Measurements from ENCODE around the gene ACSM3. TPM values are rescaled to one million over a fixed set of nuclear protein-coding genes. Genes with fewer than 3 reads are reported as not detected.

ACSM3 gene
- total and polyA plus RNA-seq, 2 experiments from 2014 or later = 5.7 to 8.7 TPM

GRCh38 chr16:20746461-20746860 is 17.4 kb upstream of the ACSM3 start:
- H2AFZ ChIP-seq = no peak overlapping the region
- Mint-ChIP-seq H3K36me3 (ENCODE audit: low read depth) (peaks cover 7% of the 10 kb centered on the region), H3K4me1 (no peaks in the 10 kb centered on the region), H3K27ac (no peak overlapping the region), H3K27me3 (ENCODE audit: insufficient read depth, low read depth, poor library complexity) (peaks cover 10% of the 10 kb centered on the region), H3K4me3 (no peak overlapping the region), H3K9me3 (peaks cover 31% of the 10 kb centered on the region)
- H3K27me3 ChIP-seq (ENCODE audit: insufficient read depth) = no peaks in the 10 kb centered on the region
- DNase-seq (ENCODE audit: low spot score) = no peak
- no peak for ATAC-seq
- no peak overlapping the region for H3K4me3 ChIP-seq
- no peak for TF ChIP-seq CTCF (conservative IDR thresholded peaks at IDR 0.05; ENCODE audit: low read depth in 2 of 2)
- no peak for TF ChIP-seq ETS1 (IDR thresholded peaks at IDR 0.05)
- no peak for TF ChIP-seq CREB1 (CRISPR knock-in tag; IDR thresholded peaks at IDR 0.05; ENCODE audit: low read depth)
- TF ChIP-seq ZNF114 (CRISPR knock-in tag; IDR thresholded peaks at IDR 0.05) = no peak
- TF ChIP-seq NANOG (IDR thresholded peaks at IDR 0.05; ENCODE audit: borderline replicate concordance) = no peak
- no peak for TF ChIP-seq EZH2phosphoT487 (IDR thresholded peaks at IDR 0.05; ENCODE audit: unreplicated experiment)
- no peak for TF ChIP-seq STAT1 (IDR thresholded peaks at IDR 0.05; ENCODE audit: unreplicated experiment)
- no peak for TF ChIP-seq ZNF331 (CRISPR knock-in tag; IDR thresholded peaks at IDR 0.05; ENCODE audit: low read depth)
- no peak for TF ChIP-seq EZH2 (IDR thresholded peaks at IDR 0.05; ENCODE audit: low read depth, unreplicated experiment)
- no peak for TF ChIP-seq POLR2AphosphoS5 (IDR thresholded peaks at IDR 0.05; ENCODE audit: low read depth)
- no peak for TF ChIP-seq ZNF462 (CRISPR knock-in tag; IDR thresholded peaks at IDR 0.05)
- no peak for TF ChIP-seq JUNB (IDR thresholded peaks at IDR 0.05; ENCODE audit: unreplicated experiment)
- TF ChIP-seq REST (IDR thresholded peaks at IDR 0.05; ENCODE audit: unreplicated experiment) = no peak
- H3F3A ChIP-seq (replicated peaks; ENCODE audit: low read depth) = no peaks in the 10 kb centered on the region
- no peaks in the 10 kb centered on the region for H4K20me1 ChIP-seq (replicated peaks; ENCODE audit: insufficient read depth)
- no peaks in the 10 kb centered on the region for H3K4me1 ChIP-seq (ENCODE audit: insufficient read depth)
- no peaks in the 10 kb centered on the region for H3K79me2 ChIP-seq (replicated peaks; ENCODE audit: insufficient read depth)
- H3K27ac ChIP-seq (ENCODE audit: low read depth) = no peak overlapping the region
- H3K9me2 ChIP-seq (ENCODE audit: insufficient read depth) = peaks cover 8% of the 10 kb centered on the region; the same call in 1 of the 2 replicates
- H3K4me2 ChIP-seq = no peak overlapping the region
- no peaks in the 10 kb centered on the region for H3K36me3 ChIP-seq (ENCODE audit: insufficient read depth)
